ENCODE measurements around the gene RASGRF1. TPM values are rescaled to one million over a fixed set of nuclear protein-coding genes. Genes with fewer than 3 reads are reported as not detected.

RASGRF1 gene
- total RNA-seq, 6 experiments from 2014 or later: 0.09 to 0.31 (median 0.18) TPM

DNA sequence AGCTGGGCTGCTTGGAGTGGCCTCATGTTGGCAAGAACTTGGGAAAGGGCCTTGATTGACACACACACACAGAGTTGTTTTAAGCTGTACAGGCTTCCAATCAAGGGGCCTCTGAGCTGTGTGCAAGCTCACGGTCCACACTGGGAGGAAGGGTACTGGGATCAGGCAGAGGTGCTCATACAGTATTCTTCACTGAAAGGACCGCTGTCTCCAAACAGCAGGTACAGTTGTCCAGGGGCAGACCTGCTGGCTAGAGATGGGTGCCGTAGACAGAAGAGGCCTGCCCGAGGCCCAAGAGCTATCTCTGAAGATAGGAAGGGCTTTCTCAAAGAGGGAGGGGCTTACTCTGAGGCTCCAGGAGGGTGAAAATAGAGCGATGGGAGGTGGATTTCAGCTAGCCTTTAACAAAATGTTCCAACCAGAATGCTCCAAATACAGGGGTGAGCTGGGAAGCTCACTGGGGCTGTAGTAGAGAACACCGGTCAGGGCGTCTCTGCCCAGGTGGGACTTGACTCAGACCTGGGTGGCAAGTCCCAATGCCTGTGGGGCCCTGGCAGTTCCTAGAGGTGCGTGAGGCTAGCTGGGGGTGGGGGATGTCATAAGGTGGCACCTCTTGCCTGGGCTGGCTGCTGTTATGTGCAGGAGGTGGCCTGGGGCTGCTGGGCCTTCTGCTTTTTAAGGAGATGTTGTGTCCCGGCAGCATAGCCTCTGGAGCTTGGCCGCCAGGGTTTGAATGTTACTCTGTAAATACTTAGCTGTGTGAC lies 42.7 kb downstream of the RASGRF1 start:
- no peak overlapping the region for H3K27ac Mint-ChIP-seq
- no peak for DNase-seq
- no peaks in the 10 kb centered on the region; the same call in 1 of the 2 replicates for H3K9me3 Mint-ChIP-seq
- TF ChIP-seq, protein P1, sequence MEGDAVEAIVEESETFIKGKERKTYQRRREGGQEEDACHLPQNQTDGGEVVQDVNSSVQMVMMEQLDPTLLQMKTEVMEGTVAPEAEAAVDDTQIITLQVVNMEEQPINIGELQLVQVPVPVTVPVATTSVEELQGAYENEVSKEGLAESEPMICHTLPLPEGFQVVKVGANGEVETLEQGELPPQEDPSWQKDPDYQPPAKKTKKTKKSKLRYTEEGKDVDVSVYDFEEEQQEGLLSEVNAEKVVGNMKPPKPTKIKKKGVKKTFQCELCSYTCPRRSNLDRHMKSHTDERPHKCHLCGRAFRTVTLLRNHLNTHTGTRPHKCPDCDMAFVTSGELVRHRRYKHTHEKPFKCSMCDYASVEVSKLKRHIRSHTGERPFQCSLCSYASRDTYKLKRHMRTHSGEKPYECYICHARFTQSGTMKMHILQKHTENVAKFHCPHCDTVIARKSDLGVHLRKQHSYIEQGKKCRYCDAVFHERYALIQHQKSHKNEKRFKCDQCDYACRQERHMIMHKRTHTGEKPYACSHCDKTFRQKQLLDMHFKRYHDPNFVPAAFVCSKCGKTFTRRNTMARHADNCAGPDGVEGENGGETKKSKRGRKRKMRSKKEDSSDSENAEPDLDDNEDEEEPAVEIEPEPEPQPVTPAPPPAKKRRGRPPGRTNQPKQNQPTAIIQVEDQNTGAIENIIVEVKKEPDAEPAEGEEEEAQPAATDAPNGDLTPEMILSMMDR (IDR thresholded peaks at IDR 0.05): no peak
- H3K36me3 Mint-ChIP-seq (ENCODE audit: low read depth): no peaks in the 10 kb centered on the region
- H3K4me3 Mint-ChIP-seq: no peak overlapping the region
- no peaks in the 10 kb centered on the region for H3K4me1 Mint-ChIP-seq (ENCODE audit: low read depth)
- peaks cover 15% of the 10 kb centered on the region for H3K27me3 Mint-ChIP-seq (ENCODE audit: insufficient read depth)

GRCh38 chr15:79046691-79047404 lies 43.7 kb downstream of the RASGRF1 start:
- Mint-ChIP-seq H3K36me3 (ENCODE audit: low read depth) (no peaks in the 10 kb centered on the region), H3K9me3 (no peaks in the 10 kb centered on the region; the same call in 1 of the 2 replicates), H3K27me3 (ENCODE audit: insufficient read depth) (peaks cover 12% of the 10 kb centered on the region; the same call in 1 of the 2 replicates), H3K4me1 (ENCODE audit: low read depth) (no peaks in the 10 kb centered on the region), H3K27ac (no peak overlapping the region), H3K4me3 (no peak overlapping the region)
- DNase-seq: no peak
- TF ChIP-seq, protein P1 (IDR thresholded peaks at IDR 0.05): no peak

DNA sequence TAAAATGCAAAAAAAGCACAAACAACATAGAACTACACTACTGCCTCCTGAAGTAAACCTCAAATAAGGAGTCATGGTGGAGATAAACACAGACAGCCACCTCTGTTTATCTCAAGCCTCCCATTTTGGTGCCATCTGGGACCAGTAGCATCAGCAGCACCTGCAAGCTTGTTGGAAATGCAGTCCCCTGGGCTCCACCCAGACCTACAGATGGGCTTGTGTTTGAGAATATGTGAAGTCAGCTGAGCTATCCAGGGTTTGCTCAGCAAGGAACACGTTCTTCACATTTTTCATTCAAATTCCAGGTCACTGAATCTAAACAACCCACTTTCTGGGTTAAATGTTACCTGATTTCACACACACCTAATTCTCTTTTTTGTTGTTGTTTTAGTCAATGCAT lies 45.5 kb downstream of the RASGRF1 start:
- Mint-ChIP-seq H3K4me1 (ENCODE audit: low read depth) (no peaks in the 10 kb centered on the region), H3K4me3 (no peak overlapping the region), H3K9me3 (no peaks in the 10 kb centered on the region; the same call in 1 of the 2 replicates), H3K36me3 (ENCODE audit: low read depth) (no peaks in the 10 kb centered on the region), H3K27me3 (ENCODE audit: insufficient read depth) (peaks cover 11% of the 10 kb centered on the region), H3K27ac (no peak overlapping the region)
- TF ChIP-seq, protein P1 (IDR thresholded peaks at IDR 0.05): no peak
- DNase-seq: no peak

DNA sequence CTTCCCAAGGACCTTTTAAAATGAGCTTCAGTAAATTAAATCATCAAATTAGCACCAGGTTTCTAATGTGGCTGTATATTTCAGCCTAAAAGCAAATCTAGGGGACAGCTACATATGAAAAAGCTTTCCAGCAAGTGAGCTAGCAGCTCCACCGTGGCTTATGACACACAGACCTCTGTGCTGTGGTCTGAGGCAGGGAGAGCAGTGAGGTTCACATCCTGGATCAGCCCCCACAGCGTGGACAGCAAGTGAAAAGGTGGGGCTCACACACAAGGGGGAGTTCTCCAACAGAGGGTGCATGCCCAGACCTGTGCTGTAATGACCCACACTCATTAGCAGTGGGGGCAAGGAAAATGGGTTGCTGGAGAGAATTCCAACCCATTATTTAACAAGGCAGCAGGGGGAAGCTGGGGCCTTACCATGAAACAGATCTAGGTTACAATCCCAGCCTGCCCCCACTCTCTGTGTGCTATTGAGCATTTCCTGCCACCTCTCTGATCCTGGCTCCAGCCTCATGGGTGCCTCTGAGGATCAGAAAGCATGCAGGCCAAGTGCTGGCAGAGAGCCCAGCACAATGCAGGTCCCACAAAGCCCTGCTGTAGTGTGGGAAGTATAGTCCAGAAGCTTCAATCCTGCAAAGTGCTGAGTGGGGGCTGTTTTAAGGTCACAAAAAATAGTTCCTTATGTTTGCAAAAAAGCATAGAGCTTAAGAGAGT lies 48.2 kb downstream of the RASGRF1 start:
- H3K27me3 Mint-ChIP-seq (ENCODE audit: insufficient read depth): peaks cover 9% of the 10 kb centered on the region
- TF ChIP-seq, protein P1 (IDR thresholded peaks at IDR 0.05): no peak
- DNase-seq: no peak
- no peak overlapping the region for H3K4me3 Mint-ChIP-seq
- no peaks in the 10 kb centered on the region for H3K36me3 Mint-ChIP-seq (ENCODE audit: low read depth)
- no peak overlapping the region for H3K27ac Mint-ChIP-seq
- no peaks in the 10 kb centered on the region for H3K4me1 Mint-ChIP-seq (ENCODE audit: low read depth)
- H3K9me3 Mint-ChIP-seq: no peaks in the 10 kb centered on the region; the same call in 1 of the 2 replicates

DNA sequence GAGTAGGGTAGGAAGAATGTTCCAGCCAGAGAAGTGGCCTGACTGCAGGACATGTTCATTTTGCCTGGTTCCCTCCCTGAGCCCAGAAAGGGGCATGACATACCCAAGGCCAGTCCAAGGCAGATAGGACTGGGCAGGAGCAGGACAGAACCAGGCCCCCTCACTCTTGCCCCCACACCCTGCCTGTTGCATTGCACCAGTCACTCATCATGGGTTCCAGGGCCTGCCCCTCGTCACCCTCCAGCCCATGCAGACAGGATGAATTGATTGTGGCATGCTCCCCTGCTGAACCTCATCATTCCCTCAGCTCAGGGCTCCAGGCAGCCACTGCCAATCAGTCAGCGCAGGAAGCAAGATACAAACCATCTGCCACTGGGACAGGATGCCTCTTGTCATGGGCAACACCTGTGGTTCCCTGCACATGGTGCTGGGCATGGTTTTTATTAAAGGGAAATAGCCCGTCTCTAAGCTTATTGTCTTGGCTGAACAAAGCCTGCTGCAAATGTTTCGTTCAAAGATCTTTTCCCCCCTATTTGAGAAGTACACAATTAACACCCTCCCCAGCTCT lies 48.9 kb downstream of the RASGRF1 start:
- Mint-ChIP-seq H3K36me3 (ENCODE audit: low read depth) (no peaks in the 10 kb centered on the region), H3K27ac (no peak overlapping the region), H3K9me3 (no peaks in the 10 kb centered on the region; the same call in 1 of the 2 replicates), H3K4me3 (no peak overlapping the region), H3K27me3 (ENCODE audit: insufficient read depth) (peaks cover 9% of the 10 kb centered on the region), H3K4me1 (ENCODE audit: low read depth) (no peaks in the 10 kb centered on the region)
- no peak for DNase-seq
- TF ChIP-seq, protein P1 (IDR thresholded peaks at IDR 0.05): no peak

Data from HFFc6 (cell line).